HFF-Myc (cell line): ENCODE measurements around the gene MEGF9.

Experiments used
- DNase-seq: peaks from one replicate; pipeline ENCODE4 v3.0.0-alpha.2; 2011; ENCODE audit warnings: low read depth; ENCODE audit errors: extremely low read depth
- H3K4me3 ChIP-seq: replicated peaks from 2 replicates; pipeline ENCODE4 v1.5.1; 2011; ENCODE audit warnings: low read depth, mild to moderate bottlenecking, control low read depth, low read length
- CTCF ChIP-seq: IDR thresholded peaks from 2 replicates; pipeline ENCODE4 v1.5.1; 2012; ENCODE audit warnings: mild to moderate bottlenecking, low read depth, low read length, control low read depth; ENCODE audit errors: missing control alignments

Gene MEGF9

GRCh38 chr9:120608421-120608820 is 105.8 kb downstream of the MEGF9 start:
- H3K4me3 ChIP-seq, result no peak overlapping the region
- TF ChIP-seq CTCF, result no peak
- no peak for DNase-seq

GRCh38 chr9:120603591-120603990 is 110.7 kb downstream of the MEGF9 start:
- no peak overlapping the region for H3K4me3 ChIP-seq
- no peak for TF ChIP-seq CTCF
- no peak for DNase-seq

GRCh38 chr9:120603010-120603409 is 111.3 kb downstream of the MEGF9 start:
- no peak overlapping the region for H3K4me3 ChIP-seq
- no peak for DNase-seq
- no peak for TF ChIP-seq CTCF

- no peak for TF ChIP-seq CTCF
- no peak overlapping the region for H3K4me3 ChIP-seq
- DNase-seq, result no peak
Observed at GRCh38 chr9:120593955-120594277, 120.4 kb downstream of the MEGF9 start.

GRCh38 chr9:120593250-120593954 is 120.9 kb downstream of the MEGF9 start:
- no peak for DNase-seq
- H3K4me3 ChIP-seq, result no peak overlapping the region
- no peak for TF ChIP-seq CTCF

- no peak for TF ChIP-seq CTCF
- no peak overlapping the region for H3K4me3 ChIP-seq
- no peak for DNase-seq
Observed at GRCh38 chr9:120592210-120592609, 122.1 kb downstream of the MEGF9 start.

GRCh38 chr9:120587328-120587727 is 126.9 kb downstream of the MEGF9 start:
- TF ChIP-seq CTCF, result no peak
- DNase-seq, result no peak
- no peak overlapping the region for H3K4me3 ChIP-seq
